22Rv1 (cell line): ENCODE results near the gene ITFG2.

Source experiments
- ZFX ChIP-seq: fragments of 450-650 bp; IDR thresholded peaks from 2 replicates; pipeline ENCODE4 v1.6.1; 2017; ENCODE audit warnings: antibody characterized with exemption, borderline replicate concordance
- TF ChIP-seq, protein P1 (sequence below): fragments of 450-650 bp; IDR thresholded peaks from 2 replicates; pipeline ENCODE4 v1.5.1; 2017; ENCODE audit warnings: mild to moderate bottlenecking

DNA sequence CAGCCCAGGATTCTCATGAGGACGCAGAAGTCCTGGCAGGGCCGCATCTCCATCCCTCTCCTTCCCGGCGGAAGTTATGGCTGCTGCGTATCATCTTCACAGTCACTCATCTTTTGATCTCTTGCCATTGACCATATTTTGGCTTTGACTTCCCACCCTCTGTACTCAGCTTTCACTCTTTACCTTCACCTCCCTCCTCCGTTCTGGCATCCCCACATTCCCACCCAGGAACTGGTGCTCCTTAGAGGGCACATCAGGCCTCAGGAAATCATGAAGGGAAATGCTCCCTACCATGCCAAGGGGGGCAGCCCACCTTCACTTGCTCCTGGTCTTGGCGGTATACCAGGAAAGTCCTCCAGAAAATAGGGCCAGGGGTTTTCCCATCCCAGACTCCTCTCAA is 43.1 kb downstream of the ITFG2 start:
- TF ChIP-seq, protein P1, sequence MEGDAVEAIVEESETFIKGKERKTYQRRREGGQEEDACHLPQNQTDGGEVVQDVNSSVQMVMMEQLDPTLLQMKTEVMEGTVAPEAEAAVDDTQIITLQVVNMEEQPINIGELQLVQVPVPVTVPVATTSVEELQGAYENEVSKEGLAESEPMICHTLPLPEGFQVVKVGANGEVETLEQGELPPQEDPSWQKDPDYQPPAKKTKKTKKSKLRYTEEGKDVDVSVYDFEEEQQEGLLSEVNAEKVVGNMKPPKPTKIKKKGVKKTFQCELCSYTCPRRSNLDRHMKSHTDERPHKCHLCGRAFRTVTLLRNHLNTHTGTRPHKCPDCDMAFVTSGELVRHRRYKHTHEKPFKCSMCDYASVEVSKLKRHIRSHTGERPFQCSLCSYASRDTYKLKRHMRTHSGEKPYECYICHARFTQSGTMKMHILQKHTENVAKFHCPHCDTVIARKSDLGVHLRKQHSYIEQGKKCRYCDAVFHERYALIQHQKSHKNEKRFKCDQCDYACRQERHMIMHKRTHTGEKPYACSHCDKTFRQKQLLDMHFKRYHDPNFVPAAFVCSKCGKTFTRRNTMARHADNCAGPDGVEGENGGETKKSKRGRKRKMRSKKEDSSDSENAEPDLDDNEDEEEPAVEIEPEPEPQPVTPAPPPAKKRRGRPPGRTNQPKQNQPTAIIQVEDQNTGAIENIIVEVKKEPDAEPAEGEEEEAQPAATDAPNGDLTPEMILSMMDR = no peak
- no peak for TF ChIP-seq ZFX
